Uterus (tissue), 2 donors: ENCODE data around the gene SMARCD2.

Experiments used
- CTCF ChIP-seq, 4 experiments: fragments of 200-600 bp in 2 of 4; fragments of 450-650 bp in 2 of 4; sonication (generic) in 2 of 4; IDR thresholded peaks; one replicate each; pipeline ENCODE4 v1.5.1; 2016 to 2019; ENCODE audit warnings: antibody characterized with exemption in 4 of 4, mild to moderate bottlenecking in 2 of 4, moderate library complexity in 1 of 4
- POLR2A ChIP-seq, 2 donors: fragments of 450-650 bp; IDR thresholded peaks; one replicate each; pipeline ENCODE4 v1.6.1; 2016; ENCODE audit warnings: antibody characterized with exemption in 2 of 2, mild to moderate bottlenecking in 1 of 2, moderate library complexity in 1 of 2

DNA sequence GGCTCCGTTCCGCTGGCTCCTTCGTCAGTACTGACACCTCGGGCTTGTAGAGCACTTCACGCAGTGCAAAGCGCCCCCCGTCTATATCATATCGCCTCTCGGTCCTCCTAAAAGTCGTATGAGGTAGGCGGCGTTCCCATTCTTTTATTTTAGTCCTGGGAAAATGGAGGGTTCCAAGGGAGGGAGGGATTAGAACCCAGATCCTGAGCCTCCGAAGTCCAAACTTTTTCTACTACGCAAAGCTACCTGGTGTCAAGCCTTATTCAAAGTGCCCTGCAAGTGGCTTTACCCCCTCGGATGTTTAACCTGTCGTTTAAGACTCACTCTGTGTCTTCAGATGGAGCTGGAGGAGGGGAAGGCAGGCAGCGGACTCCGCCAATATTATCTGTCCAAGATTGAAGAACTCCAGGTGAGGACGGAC lies 14.7 kb downstream of the SMARCD2 start:
- no peak for TF ChIP-seq CTCF (IDR thresholded peaks at IDR 0.05)
- TF ChIP-seq POLR2A (IDR thresholded peaks at IDR 0.05) = no peak
